GM21390 (cell line): Measurements from ENCODE around the gene CHN2.

Experiments
- ATAC-seq: cut with Tn5 transposase; IDR thresholded peaks from one replicate; pipeline ENCODE4 v1.9.1; 2021; ENCODE audit not compliant: unreplicated experiment

The CHN2 gene

GRCh38 chr7:29385214-29385814, 190.7 kb downstream of the CHN2 start:
- no peak for ATAC-seq

DNA sequence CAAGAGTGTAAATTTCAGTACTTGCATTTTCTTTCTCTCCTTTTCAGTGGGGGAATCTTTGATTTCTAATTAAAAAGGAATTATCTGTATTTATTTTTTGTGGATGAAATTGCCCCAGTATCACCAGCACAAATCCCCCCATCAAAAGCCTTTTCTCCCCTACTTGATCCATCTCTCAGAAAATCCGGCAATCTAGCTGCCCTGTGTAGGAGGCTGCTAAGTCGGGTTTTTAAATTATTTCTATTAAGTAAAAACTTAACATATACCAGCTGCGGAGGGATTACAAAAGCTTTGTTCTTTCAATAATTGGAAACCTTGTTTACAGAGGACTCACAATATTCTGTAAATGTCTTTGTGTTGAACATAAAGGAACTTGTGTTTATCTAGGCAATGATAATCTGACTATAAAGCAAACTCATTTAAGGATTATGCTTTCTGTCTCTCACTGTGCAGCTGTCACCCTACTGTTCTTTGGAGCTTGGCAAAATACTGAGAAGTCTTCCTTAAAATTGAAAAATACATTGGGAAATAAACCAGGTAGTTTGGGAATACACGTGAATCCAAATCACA, 191.7 kb downstream of the CHN2 start:
- no peak for ATAC-seq

DNA sequence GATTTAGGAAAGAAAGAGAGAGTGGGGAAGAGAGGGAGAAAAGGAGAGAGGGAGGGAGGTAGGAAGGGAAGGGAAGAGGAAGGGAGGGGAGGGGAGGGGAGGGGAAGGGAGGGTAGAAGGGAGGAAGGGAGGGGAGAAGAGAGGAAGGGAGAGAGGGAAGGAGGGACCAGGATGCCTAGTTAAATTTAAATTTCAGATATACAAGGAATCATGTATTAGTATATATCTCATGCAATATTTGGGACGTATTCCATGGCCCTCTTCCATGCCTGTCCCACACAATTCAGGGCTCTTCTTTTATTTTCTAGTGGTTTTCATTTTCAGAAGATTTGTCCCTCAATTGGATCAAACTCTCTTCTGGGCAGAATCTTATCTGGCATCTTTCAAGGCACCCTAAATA, 196.7 kb downstream of the CHN2 start:
- ATAC-seq: no peak

- ATAC-seq: no peak
Measured at GRCh38 chr7:29394321-29394720, 199.7 kb downstream of the CHN2 start.

GRCh38 chr7:29396563-29396962, 202.0 kb downstream of the CHN2 start:
- no peak for ATAC-seq

DNA sequence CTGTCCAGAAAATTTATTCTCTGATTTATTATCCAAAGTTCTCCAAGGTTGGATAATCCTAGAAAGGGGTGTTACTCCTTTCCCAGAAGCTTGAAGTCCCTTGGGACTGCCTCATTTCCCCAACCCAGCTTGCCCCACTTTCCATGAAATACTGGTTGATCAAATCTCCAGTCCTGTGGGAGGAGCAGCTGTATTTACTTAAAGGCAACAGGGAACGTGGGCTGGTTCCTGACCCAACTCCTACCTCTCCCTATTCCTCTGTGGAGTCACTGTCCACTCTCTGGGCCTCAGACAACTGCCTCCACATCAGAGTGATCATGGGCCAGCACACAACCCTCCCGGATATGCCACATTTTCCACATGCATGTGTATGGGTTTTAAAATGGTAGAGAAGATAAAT, 202.8 kb downstream of the CHN2 start:
- ATAC-seq: no peak

DNA sequence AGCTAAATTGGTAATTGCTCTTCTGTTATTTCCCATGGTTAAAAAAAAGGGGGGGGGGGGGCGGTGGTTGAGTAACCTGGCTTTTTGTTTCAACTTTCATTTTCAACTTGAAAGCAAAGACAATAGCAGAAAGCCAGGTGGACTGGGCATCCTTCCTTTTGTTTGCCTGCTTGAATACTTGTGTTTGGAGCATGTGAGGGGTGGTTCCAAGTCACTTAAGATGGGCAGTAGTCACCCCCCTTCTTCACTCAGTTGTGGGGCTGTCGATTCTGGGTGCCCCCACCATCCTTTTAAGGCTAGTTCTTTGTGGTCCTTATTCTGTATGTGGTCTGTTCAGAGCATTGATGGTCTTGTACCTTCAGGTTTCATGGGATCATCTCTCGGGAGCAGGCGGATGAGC, 203.4 kb downstream of the CHN2 start:
- ATAC-seq: no peak

DNA sequence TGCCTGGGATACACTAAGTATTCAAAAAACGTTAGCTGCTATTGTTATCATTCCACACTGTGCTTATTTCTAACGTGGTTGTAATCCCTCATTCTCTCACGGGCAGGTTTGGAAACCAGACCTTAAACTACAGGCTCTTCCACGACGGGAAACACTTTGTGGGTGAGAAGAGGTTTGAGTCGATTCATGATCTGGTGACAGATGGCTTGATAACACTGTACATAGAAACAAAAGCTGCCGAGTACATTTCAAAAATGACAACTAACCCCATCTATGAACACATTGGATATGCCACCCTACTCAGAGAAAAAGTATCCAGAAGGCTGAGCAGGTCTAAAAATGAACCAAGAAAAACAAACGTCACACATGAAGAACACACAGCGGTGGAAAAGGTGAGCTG, 205.9 kb downstream of the CHN2 start:
- no peak for ATAC-seq

GRCh38 chr7:29401769-29402168, 207.2 kb downstream of the CHN2 start:
- no peak for ATAC-seq

DNA sequence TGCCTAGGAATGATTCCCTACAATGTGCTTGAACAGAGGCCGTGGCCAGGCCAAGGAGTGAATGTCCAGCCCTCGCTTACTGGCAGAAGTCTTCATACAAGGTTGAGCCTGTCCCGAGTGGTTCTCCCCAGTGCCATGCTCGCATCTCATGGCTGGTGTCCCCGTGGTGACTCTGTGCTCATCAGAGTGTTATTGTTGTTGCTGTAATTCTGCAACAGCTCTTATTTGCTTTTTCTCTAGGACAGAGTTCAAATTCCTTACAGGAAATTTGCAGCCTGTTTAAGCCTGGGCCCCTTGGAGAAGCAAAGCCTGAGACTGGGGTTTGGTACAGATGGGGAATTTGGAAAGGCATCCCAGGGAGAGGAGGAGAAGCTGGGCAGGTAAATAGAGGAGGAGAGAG, 211.3 kb downstream of the CHN2 start:
- no peak for ATAC-seq

GRCh38 chr7:29406366-29406765, 211.8 kb downstream of the CHN2 start:
- no peak for ATAC-seq

- ATAC-seq: no peak
Measured at GRCh38 chr7:29408841-29409243, 214.3 kb downstream of the CHN2 start.

DNA sequence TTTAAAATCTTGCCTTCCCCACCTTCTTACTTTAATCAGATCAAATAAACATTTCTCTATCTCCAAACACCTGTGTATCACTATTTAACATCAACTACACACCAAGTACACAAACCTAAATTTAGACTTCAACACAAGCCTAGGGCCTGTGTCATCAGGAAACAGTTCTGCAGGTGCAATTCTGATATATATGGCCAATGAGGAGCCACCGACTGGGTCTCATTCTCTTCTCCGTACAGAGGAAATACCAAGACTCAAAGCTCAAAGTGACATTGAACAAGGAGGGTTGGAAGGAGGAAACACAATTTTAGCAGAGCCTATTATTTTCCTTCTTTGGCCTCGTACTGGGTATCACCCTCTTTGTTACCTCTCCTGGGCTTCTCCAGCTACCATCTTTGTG, 216.4 kb downstream of the CHN2 start:
- no peak for ATAC-seq

- no peak for ATAC-seq
Measured at GRCh38 chr7:29412912-29413311, 218.3 kb downstream of the CHN2 start.

GRCh38 chr7:29413626-29414136, 219.1 kb downstream of the CHN2 start:
- ATAC-seq: no peak

DNA sequence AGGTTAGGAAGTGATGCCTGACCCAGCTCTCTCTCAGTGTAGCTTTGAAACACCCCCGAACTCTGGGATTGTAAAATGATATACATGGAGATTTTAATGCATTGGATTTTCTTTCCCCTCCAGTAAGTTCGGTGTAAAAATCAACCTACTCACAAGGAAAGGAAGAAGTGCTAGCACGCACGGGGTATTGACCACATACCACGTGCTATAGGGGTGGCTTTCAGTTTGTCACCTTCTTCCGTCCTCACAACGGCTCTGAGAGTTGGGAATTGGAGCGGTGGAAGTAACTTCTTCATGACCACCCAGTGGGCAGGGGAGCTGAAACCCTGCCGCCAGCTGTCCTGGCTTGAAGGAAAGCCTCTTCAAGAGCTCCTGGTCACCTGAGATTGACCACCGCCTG, 219.6 kb downstream of the CHN2 start:
- no peak for ATAC-seq

DNA sequence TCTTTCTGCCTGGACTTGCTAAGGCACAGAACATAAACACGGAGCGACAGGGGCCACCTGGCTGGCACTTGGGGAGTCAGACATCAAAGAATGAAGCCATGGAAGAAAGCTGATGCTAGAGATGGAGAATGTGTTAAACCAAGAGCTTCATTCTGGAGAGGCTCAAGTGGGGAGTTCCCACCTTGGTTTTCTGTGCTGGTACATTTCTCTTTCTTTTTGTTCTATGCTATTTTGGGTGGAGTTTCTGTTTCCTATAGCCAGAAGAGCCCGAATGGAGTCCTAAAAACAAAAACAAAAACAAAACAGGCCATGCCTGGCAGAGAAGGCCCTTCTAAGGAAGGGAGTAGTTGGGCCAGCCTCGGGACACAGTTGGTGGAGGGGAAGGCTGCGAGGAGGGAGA, 220.6 kb downstream of the CHN2 start:
- ATAC-seq: no peak

DNA sequence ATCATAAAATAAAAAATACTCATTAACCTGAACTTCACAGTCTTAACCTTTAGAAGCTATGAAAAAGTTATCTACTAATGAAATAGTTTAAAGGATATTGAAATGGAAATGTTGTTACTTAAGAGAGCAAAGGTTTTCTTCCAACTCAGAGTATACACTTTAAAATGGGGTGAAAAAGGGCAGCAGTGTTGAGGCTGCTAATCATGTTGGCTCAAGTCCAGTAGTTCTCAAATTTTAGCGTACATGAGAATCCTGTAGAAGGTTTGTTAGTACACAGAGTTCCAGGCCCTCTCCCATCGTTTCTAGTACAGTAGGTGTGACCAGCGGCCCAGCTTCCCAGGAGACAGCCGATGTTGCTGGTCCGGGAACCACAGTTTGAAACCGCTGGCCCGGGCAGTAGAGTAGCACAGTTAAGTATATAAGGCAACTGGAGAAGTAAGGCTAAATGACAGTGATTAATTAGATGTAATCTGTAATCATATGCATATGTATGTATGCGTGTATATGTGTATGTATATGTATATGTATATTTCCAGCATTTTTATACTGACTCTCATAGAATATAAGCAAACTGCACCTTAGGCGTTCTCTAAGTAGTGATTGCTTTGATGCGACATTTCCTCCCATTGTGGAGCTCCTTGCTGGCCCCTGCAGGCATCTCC, 221.8 kb downstream of the CHN2 start:
- ATAC-seq: no peak

- no peak for ATAC-seq
Measured at GRCh38 chr7:29416938-29417305, 222.3 kb downstream of the CHN2 start.

DNA sequence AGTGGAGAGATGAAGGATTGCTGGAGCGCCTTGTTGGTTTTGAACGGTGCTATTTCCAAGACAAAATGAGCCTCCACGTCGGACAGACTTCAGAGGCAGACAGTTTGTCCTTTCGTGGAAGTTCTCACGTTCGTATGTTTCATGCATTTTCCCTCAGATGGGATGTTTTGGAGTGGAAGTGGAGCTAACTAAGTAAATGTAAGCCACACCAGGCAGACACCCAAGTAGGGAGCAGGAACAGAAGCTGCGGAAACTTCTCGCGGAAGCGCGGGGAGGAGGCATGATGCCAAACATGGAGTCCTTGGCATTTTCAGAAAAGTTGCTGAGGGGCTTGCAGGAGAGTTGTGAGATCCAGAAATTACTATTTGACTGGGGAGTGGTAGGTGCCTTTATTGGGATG, 223.5 kb downstream of the CHN2 start:
- no peak for ATAC-seq

DNA sequence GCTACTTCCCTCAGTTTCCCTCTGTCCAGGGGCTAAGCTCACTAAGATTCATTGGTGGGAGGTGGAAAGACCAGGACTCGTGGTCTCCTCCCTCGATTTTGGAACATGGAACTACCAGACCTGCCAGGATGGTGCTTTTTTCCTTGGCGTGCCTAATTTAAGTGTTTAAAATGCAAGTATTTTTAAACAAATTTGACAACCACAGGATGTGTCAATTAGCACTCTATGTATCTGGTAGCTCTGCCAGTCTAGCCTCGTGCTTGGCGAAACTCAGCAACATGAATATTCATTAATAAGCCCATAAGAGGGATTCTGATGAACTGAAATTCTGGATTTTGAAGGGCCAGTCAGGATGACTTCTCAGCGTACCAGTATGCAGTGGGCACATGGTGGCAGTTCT, 224.1 kb downstream of the CHN2 start:
- ATAC-seq: no peak

GRCh38 chr7:29420011-29420410, 225.4 kb downstream of the CHN2 start:
- ATAC-seq: no peak
